Caki2 (cell line): ENCODE measurements around the gene TRPV3. TPM values are rescaled to one million over a fixed set of nuclear protein-coding genes. Genes with fewer than 3 reads are reported as not detected.
A peak's percentile ranks its signal among the peaks of the same experiment; 100 is the strongest.
"Not testable (repeated sequence)": the region's sequence is repeated elsewhere in the genome, so short reads cannot be mapped to it uniquely, and the experiment has no call there.

Experiments
- DNase-seq: peaks from one replicate; pipeline ENCODE4 v3.0.0-alpha.2; 2015; ENCODE audit warnings: low read depth
- in situ Hi-C: cut with HindIII; loops from 2 replicates; pipeline ENCODE4 v1.10.0; 2016; ENCODE audit warnings: low sequenced_read_pairs, low pct_unique_long_range_greater_than_20kb, mixed read lengths
- total RNA-seq: library from RNA; depleted of rRNA; stranded (reverse); fragments of >200 nt; shearing (Covaris generic); gene quantifications from 2 replicates; pipeline ENCODE4 v1.2.3, GENCODE V29; 2014; ENCODE audit warnings: low replicate concordance

The TRPV3 gene
- total RNA-seq, 1 experiment from 2014 or later, result not detected

- in situ Hi-C loops, DNase-seq: not testable (repeated sequence)
These were observed 21.1 kb upstream of the TRPV3 start for GRCh38 chr17:3578667-3579066.

- in situ Hi-C loops, result no loop called here
- DNase-seq, result no peak
These were observed 19.4 kb upstream of the TRPV3 start for GRCh38 chr17:3576970-3577369.

- peak; percentile 12 for DNase-seq
- in situ Hi-C loops, result no loop called here
These were observed 17.9 kb upstream of the TRPV3 start for GRCh38 chr17:3575511-3575910.

- DNase-seq, result no peak
- in situ Hi-C loops, result no loop called here
These were observed 16.6 kb upstream of the TRPV3 start for GRCh38 chr17:3574231-3574630.

- DNase-seq, result no peak
- in situ Hi-C loops, result no loop called here
These were observed 15.9 kb upstream of the TRPV3 start for GRCh38 chr17:3573246-3574100.

- in situ Hi-C loops, result no loop called here
- DNase-seq, result no peak
These were observed 14.6 kb upstream of the TRPV3 start for GRCh38 chr17:3572231-3572630.

GRCh38 chr17:3571043-3571900 is 13.7 kb upstream of the TRPV3 start:
- in situ Hi-C loops, result no loop called here
- DNase-seq, result no peak

- DNase-seq, result no peak
- in situ Hi-C loops, result no loop called here
These were observed 12.0 kb upstream of the TRPV3 start for GRCh38 chr17:3569534-3570137.

- in situ Hi-C loops, result no loop called here
- no peak for DNase-seq
These were observed 8.9 kb upstream of the TRPV3 start for GRCh38 chr17:3566551-3566950.

- in situ Hi-C loops, result no loop called here
- no peak for DNase-seq
These were observed 7.5 kb upstream of the TRPV3 start for GRCh38 chr17:3565143-3565542.

GRCh38 chr17:3564241-3564640 is 6.6 kb upstream of the TRPV3 start:
- DNase-seq, in situ Hi-C loops: not testable (repeated sequence)

GRCh38 chr17:3559270-3559645 is 1.6 kb upstream of the TRPV3 start:
- in situ Hi-C loops, result no loop called here
- DNase-seq, result no peak

GRCh38 chr17:3558603-3559269 is 1.1 kb upstream of the TRPV3 start:
- no peak for DNase-seq
- in situ Hi-C loops, result no loop called here

- DNase-seq, result no peak
- in situ Hi-C loops, result no loop called here
These were observed 470 bp downstream of the TRPV3 start for GRCh38 chr17:3556916-3557767.

- DNase-seq, result no peak
These were observed 1.2 kb downstream of the TRPV3 start for GRCh38 chr17:3556239-3556915.

GRCh38 chr17:3555189-3555796 is 2.3 kb downstream of the TRPV3 start:
- no peak for DNase-seq
- in situ Hi-C loops, result no loop called here

More at GRCh38 chr17:3556239-3556915, 1.2 kb downstream of the TRPV3 start:
- in situ Hi-C loops, result no loop called here

GRCh38 chr17:3554440-3554839 is 3.2 kb downstream of the TRPV3 start:
- in situ Hi-C loops, result no loop called here
- no peak for DNase-seq
